SU-DHL-6 (cell line): ENCODE results near the gene C11orf58.

Experiments used
- H2AFZ ChIP-seq: fragments of 200-600 bp; sonication (generic); 2 replicates; pipeline ENCODE4 v1.6.1; 2014; ENCODE audit warnings: low read depth, mild to moderate bottlenecking, moderate library complexity, mixed read lengths, antibody characterized with exemption, low read length; ENCODE audit not compliant: severe bottlenecking
- H3F3A ChIP-seq: fragments of 200-600 bp; shearing (Covaris generic); 2 replicates; pipeline ENCODE4 v1.6.0; 2016; ENCODE audit warnings: antibody characterized with exemption, mild to moderate bottlenecking; ENCODE audit not compliant: insufficient read depth
- H3K27ac ChIP-seq: fragments of 200-600 bp; sonication (generic); 2 replicates; pipeline ENCODE4 v1.5.1; 2016; ENCODE audit warnings: low read depth, mild to moderate bottlenecking, low read length, moderate library complexity, mixed read lengths
- H3K27me3 ChIP-seq: fragments of 200-600 bp; sonication (generic), shearing (Covaris generic); 2 replicates; pipeline ENCODE4 v1.6.0; 2014; ENCODE audit warnings: mild to moderate bottlenecking, low read length
- H3K36me3 ChIP-seq: fragments of 200-600 bp; sonication (generic); 2 replicates; pipeline ENCODE4 v1.6.1; 2014; ENCODE audit warnings: mild to moderate bottlenecking, low read length, mixed read lengths
- H3K4me2 ChIP-seq: fragments of 300-600, 200-600 bp; shearing (Covaris generic), sonication (generic); 2 replicates; pipeline ENCODE4 v1.6.0; 2014; ENCODE audit warnings: low read length, low read depth, mild to moderate bottlenecking; ENCODE audit not compliant: poor library complexity, severe bottlenecking
- H3K4me3 ChIP-seq: fragments of 200-600 bp; sonication (generic); 2 replicates; pipeline ENCODE4 v1.5.1; 2014; ENCODE audit warnings: antibody characterized with exemption, low read length, mild to moderate bottlenecking, mixed read lengths; ENCODE audit not compliant: insufficient read depth, poor library complexity, severe bottlenecking
- H3K79me2 ChIP-seq: fragments of 200-600 bp; sonication (generic); 2 replicates; pipeline ENCODE4 v1.6.1; 2014; ENCODE audit warnings: mild to moderate bottlenecking, low read length, moderate library complexity; ENCODE audit not compliant: insufficient read depth
- H3K9ac ChIP-seq: fragments of 200-600 bp; sonication (generic); 2 replicates; pipeline ENCODE4 v1.7.0; 2014; ENCODE audit warnings: mild to moderate bottlenecking, low read length
- H3K9me2 ChIP-seq: fragments of 200-600 bp; sonication (generic); replicated peaks from 2 replicates; pipeline ENCODE4 v1.6.1; 2014; ENCODE audit warnings: low read length; ENCODE audit not compliant: insufficient read depth
- H3K9me3 ChIP-seq: fragments of 200-600 bp; sonication (generic); 2 replicates; pipeline ENCODE4 v1.6.1; 2014; ENCODE audit warnings: low read length, mixed read lengths; ENCODE audit not compliant: insufficient read depth
- H4K20me1 ChIP-seq: fragments of 200-600 bp; sonication (generic); 2 replicates; pipeline ENCODE4 v1.6.1; 2014; ENCODE audit warnings: low read depth, mild to moderate bottlenecking, antibody characterized with exemption, low read length, moderate library complexity, mixed read lengths
- EZH2phosphoT487 ChIP-seq: fragments of 200-600 bp; sonication (generic), shearing (Covaris generic); conservative IDR thresholded peaks from 2 replicates; pipeline ENCODE4 v1.6.1; 2018; ENCODE audit warnings: mild to moderate bottlenecking, antibody characterized with exemption, low read length, moderate library complexity, mixed read lengths
- TF ChIP-seq, protein P1 (sequence below): fragments of 200-600 bp; sonication (generic); IDR thresholded peaks from one replicate; pipeline ENCODE4 v1.5.1; 2017; ENCODE audit warnings: antibody characterized with exemption, mild to moderate bottlenecking, low read length, moderate library complexity; ENCODE audit not compliant: insufficient read depth, poor library complexity, severe bottlenecking

C11orf58 gene

DNA sequence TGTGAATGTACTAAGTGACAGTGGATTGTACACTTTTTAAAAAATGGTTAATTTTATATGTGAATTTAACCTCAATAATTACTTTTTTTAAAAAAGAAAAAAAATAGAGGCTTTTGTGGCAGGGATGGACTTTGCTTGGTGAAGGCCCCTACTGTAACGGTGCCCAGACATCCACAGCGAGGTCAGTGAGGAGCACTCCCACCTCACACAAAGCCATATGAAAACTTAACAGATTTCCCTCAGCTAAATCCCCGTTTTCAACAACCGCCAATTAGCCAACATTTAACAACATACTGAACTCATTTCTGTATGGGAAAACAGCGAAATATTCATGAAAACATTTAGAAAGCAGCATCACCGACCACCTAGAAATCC lies 642 bp upstream of the C11orf58 start:
- peaks cover 44% of the 10 kb centered on the region for H3K79me2 ChIP-seq
- peak overlapping the region; percentile 89 for H2AFZ ChIP-seq
- peak overlapping the region; percentile 82 for H3K9ac ChIP-seq
- peaks cover 10% of the 10 kb centered on the region; the same call in 1 of the 2 replicates for H3K36me3 ChIP-seq
- H3K9me3 ChIP-seq, result no peaks in the 10 kb centered on the region
- H3K27me3 ChIP-seq, result no peaks in the 10 kb centered on the region
- peak overlapping the region; percentile 87 for H3K4me2 ChIP-seq
- peaks cover 21% of the 10 kb centered on the region for H4K20me1 ChIP-seq
- no peaks in the 10 kb centered on the region for H3F3A ChIP-seq
- peak overlapping the region; percentile 68 for H3K27ac ChIP-seq
- peak overlapping the region; percentile 78 for H3K4me3 ChIP-seq
- no peaks in the 10 kb centered on the region for H3K9me2 ChIP-seq
- TF ChIP-seq, protein P1, sequence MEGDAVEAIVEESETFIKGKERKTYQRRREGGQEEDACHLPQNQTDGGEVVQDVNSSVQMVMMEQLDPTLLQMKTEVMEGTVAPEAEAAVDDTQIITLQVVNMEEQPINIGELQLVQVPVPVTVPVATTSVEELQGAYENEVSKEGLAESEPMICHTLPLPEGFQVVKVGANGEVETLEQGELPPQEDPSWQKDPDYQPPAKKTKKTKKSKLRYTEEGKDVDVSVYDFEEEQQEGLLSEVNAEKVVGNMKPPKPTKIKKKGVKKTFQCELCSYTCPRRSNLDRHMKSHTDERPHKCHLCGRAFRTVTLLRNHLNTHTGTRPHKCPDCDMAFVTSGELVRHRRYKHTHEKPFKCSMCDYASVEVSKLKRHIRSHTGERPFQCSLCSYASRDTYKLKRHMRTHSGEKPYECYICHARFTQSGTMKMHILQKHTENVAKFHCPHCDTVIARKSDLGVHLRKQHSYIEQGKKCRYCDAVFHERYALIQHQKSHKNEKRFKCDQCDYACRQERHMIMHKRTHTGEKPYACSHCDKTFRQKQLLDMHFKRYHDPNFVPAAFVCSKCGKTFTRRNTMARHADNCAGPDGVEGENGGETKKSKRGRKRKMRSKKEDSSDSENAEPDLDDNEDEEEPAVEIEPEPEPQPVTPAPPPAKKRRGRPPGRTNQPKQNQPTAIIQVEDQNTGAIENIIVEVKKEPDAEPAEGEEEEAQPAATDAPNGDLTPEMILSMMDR, result no peak
- TF ChIP-seq EZH2phosphoT487, result no peak

DNA sequence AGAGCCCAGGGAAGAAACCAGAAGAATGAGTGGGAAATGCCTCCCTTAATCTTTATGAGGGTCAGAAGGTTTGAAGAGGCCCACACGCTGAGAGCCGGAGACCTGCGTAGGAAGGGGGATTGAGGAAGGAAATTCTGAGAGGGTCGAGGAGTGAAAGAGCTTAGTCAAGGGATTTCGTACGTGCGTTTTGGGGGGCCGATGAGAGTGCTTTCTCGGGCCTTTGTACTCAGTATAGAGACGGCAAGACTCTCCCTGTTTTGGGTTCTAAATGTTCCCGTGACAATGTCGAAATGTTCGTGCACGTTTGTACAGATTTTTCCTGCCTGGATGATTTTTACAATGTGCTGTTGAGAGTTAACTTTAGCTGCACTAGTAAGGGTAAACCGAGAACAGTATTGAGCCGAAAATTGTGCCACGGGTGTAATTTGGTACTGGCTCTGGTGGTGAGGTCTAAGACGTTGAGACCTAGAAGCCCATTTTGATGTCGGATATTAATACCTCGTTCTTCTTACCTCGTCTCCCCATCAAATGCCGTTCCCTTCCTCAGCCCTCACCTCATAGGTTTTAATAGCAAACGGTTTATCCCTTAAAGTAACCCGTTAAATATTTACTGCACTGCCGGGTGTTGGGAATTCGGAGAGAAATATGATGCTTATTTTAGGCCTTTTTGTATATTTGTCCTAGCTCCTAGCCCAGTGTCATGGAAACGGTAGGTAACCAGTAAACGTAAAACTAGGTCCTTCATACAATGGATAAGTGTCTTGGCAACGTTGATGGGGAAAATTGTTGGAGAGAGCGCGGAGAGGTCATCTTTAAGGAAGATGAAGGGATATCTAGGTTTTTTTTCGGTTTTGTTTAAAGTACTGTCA lies 734 bp downstream of the C11orf58 start:
- H4K20me1 ChIP-seq, result peaks cover 28% of the 10 kb centered on the region

DNA sequence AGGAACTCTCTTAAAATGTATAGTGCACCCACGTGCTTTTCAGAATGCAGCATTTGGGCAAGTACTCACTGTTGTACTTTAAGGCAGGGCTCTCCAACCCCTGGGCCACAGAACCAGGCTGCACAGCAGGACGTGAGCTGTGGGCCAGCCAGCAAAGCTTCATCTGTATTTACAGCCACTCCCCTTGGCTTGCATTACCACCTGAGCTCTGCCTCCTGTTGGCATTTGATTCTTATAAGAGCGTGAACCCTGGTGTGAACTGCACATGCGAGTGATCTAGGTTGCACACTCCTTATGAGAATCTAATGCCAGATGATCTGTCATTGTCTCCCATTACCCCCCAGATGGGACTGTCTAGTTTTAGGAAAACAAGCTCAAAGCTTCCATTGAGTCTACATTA lies 3.0 kb downstream of the C11orf58 start:
- Histone ChIP-seq H3K36me3 (peaks cover 36% of the 10 kb centered on the region), H3K27me3 (no peaks in the 10 kb centered on the region), H3F3A (no peaks in the 10 kb centered on the region), H3K27ac (no peak overlapping the region), H3K9me2 (no peaks in the 10 kb centered on the region), H4K20me1 (peaks cover 50% of the 10 kb centered on the region), H3K9ac (0 out of 2 replicates have a peak overlapping the region, but pooled peaks have one; percentile 2), H2AFZ (no peak overlapping the region), H3K4me3 (peak overlapping the region; percentile 5), H3K79me2 (peaks cover 80% of the 10 kb centered on the region), H3K9me3 (no peaks in the 10 kb centered on the region), H3K4me2 (peak overlapping the region; percentile 47)
- TF ChIP-seq, protein P1, result no peak
- TF ChIP-seq EZH2phosphoT487, result no peak

More for the DNA sequence above, 734 bp downstream of the C11orf58 start:
- H3K4me2 ChIP-seq, result peak overlapping the region; percentile 96
- peak overlapping the region; percentile 82 for H3K9ac ChIP-seq
- H3K27ac ChIP-seq, result peak overlapping the region; percentile 45
- no peaks in the 10 kb centered on the region for H3K9me3 ChIP-seq
- no peaks in the 10 kb centered on the region for H3F3A ChIP-seq
- H3K36me3 ChIP-seq, result peaks cover 16% of the 10 kb centered on the region; the same call in 1 of the 2 replicates
- H3K4me3 ChIP-seq, result peak overlapping the region; percentile 78
- TF ChIP-seq, protein P1, result no peak
- TF ChIP-seq EZH2phosphoT487, result no peak
- H3K9me2 ChIP-seq, result no peaks in the 10 kb centered on the region
- peaks cover 57% of the 10 kb centered on the region for H3K79me2 ChIP-seq
- peak overlapping the region; percentile 50 for H2AFZ ChIP-seq
- H3K27me3 ChIP-seq, result no peaks in the 10 kb centered on the region
